Measurements from ENCODE around the gene HOGA1. TPM values are rescaled to one million over a fixed set of nuclear protein-coding genes. Genes with fewer than 3 reads are reported as not detected.
A peak's percentile ranks its signal among the peaks of the same experiment; 100 is the strongest.

The HOGA1 gene
- total and polyA plus RNA-seq, 2 experiments from 2014 or later = 0.15 TPM; not detected in 1

DNA sequence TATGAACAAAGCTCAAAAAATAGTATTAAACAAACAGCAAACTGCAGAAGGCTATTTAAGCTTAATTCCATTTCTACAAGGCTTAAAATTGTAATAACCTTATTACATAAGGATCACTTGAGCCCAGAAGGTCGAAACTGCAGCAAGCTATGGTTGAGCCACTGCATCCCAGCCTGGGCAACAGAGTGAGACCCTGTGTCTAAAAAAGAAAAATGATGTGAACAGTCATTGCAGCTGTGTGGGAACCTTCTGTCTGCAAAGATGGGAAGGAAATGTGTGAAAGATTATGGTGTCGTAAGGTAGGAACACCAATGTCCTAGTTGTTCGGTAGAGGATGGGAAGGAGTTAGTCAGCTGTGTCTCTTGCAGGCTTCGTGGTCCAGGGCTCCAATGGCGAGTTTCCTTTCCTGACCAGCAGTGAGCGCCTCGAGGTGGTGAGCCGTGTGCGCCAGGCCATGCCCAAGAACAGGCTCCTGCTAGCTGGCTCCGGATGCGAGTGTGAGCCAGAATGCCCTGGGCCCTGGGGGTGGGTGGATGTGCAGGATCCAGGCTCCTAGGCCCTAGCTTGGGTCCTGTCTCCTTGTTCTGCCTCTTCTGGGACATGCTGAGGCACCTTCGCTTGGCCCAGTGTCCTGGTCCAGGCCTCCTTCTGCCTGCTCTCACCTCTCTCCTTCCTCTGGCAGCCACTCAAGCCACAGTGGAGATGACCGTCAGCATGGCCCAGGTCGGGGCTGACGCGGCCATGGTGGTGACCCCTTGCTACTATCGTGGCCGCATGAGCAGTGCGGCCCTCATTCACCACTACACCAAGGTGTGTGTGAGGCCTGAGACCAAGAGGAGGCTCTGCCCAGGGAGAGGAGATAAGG, 14.4 kb downstream of the HOGA1 start:
- no peak overlapping the region for H3K4me3 Mint-ChIP-seq
- 0 out of 2 replicates have a peak overlapping the region, but pooled peaks have one; percentile 10 for H2AFZ ChIP-seq
- no peaks in the 10 kb centered on the region for H3K27me3 ChIP-seq (ENCODE audit: insufficient read depth)
- peaks cover 9% of the 10 kb centered on the region for H3K27me3 Mint-ChIP-seq (ENCODE audit: insufficient read depth, low read depth, poor library complexity)
- H3F3A ChIP-seq (replicated peaks; ENCODE audit: low read depth) = no peaks in the 10 kb centered on the region
- H3K4me3 ChIP-seq = no peak overlapping the region
- H3K27ac Mint-ChIP-seq = no peak overlapping the region
- ATAC-seq = no peak
- no peak overlapping the region for H3K4me2 ChIP-seq
- TF ChIP-seq CTCF (conservative IDR thresholded peaks at IDR 0.05; ENCODE audit: low read depth in 2 of 2) = 0 out of 4 replicates have a peak, but pooled peaks of 1 of the 2 experiments have one; percentile 1
- TF ChIP-seq, protein P1, sequence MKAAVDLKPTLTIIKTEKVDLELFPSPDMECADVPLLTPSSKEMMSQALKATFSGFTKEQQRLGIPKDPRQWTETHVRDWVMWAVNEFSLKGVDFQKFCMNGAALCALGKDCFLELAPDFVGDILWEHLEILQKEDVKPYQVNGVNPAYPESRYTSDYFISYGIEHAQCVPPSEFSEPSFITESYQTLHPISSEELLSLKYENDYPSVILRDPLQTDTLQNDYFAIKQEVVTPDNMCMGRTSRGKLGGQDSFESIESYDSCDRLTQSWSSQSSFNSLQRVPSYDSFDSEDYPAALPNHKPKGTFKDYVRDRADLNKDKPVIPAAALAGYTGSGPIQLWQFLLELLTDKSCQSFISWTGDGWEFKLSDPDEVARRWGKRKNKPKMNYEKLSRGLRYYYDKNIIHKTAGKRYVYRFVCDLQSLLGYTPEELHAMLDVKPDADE (IDR thresholded peaks at IDR 0.05) = no peak
- H3K27ac ChIP-seq (ENCODE audit: low read depth) = no peak overlapping the region
- H3K4me1 Mint-ChIP-seq = peaks cover 4% of the 10 kb centered on the region
- no peaks in the 10 kb centered on the region for H4K20me1 ChIP-seq (replicated peaks; ENCODE audit: insufficient read depth)
- H3K36me3 ChIP-seq (ENCODE audit: insufficient read depth) = no peaks in the 10 kb centered on the region
- DNase-seq (ENCODE audit: low spot score) = no peak
- no peaks in the 10 kb centered on the region for H3K4me1 ChIP-seq (ENCODE audit: insufficient read depth)
- no peaks in the 10 kb centered on the region for H3K36me3 Mint-ChIP-seq (ENCODE audit: low read depth)
- no peaks in the 10 kb centered on the region for H3K9me3 Mint-ChIP-seq
- H3K9me2 ChIP-seq (ENCODE audit: insufficient read depth) = no peaks in the 10 kb centered on the region
- no peaks in the 10 kb centered on the region for H3K79me2 ChIP-seq (replicated peaks; ENCODE audit: insufficient read depth)

- H3K4me1 ChIP-seq (ENCODE audit: insufficient read depth) = no peaks in the 10 kb centered on the region
- H3K9me3 Mint-ChIP-seq = no peaks in the 10 kb centered on the region
- H2AFZ ChIP-seq = 0 out of 2 replicates have a peak overlapping the region, but pooled peaks have one; percentile 10
- DNase-seq (ENCODE audit: low spot score) (no peak), ATAC-seq (no peak)
- no peak overlapping the region for H3K4me3 Mint-ChIP-seq
- H3K27me3 Mint-ChIP-seq (ENCODE audit: insufficient read depth, low read depth, poor library complexity) = peaks cover 9% of the 10 kb centered on the region
- no peak overlapping the region for H3K4me2 ChIP-seq
- no peaks in the 10 kb centered on the region for H4K20me1 ChIP-seq (replicated peaks; ENCODE audit: insufficient read depth)
- H3K27ac ChIP-seq (ENCODE audit: low read depth) = no peak overlapping the region
- no peaks in the 10 kb centered on the region for H3K9me2 ChIP-seq (ENCODE audit: insufficient read depth)
- no peaks in the 10 kb centered on the region for H3K36me3 Mint-ChIP-seq (ENCODE audit: low read depth)
- H3K36me3 ChIP-seq (ENCODE audit: insufficient read depth) = no peaks in the 10 kb centered on the region
- peaks cover 4% of the 10 kb centered on the region for H3K4me1 Mint-ChIP-seq
- no peaks in the 10 kb centered on the region for H3F3A ChIP-seq (replicated peaks; ENCODE audit: low read depth)
- no peak overlapping the region for H3K4me3 ChIP-seq
- H3K79me2 ChIP-seq (replicated peaks; ENCODE audit: insufficient read depth) = no peaks in the 10 kb centered on the region
- H3K27ac Mint-ChIP-seq = no peak overlapping the region
- H3K27me3 ChIP-seq (ENCODE audit: insufficient read depth) = no peaks in the 10 kb centered on the region
- TF ChIP-seq, protein P1 (IDR thresholded peaks at IDR 0.05) = no peak
- TF ChIP-seq CREB1 (CRISPR knock-in tag; IDR thresholded peaks at IDR 0.05; ENCODE audit: low read depth) = no peak
- TF ChIP-seq JUNB (IDR thresholded peaks at IDR 0.05; ENCODE audit: unreplicated experiment) = no peak
- TF ChIP-seq ZNF462 (CRISPR knock-in tag; IDR thresholded peaks at IDR 0.05) = no peak
- TF ChIP-seq EZH2 (IDR thresholded peaks at IDR 0.05; ENCODE audit: low read depth, unreplicated experiment) = no peak
- TF ChIP-seq STAT1 (IDR thresholded peaks at IDR 0.05; ENCODE audit: unreplicated experiment) = no peak
These were observed 15.1 kb downstream of the HOGA1 start for GRCh38 chr10:97599272-97599619.

Data from GM23338 (cell line).